HG03135 (cell line): Measurements from ENCODE around the gene DIP2C.
"Not testable (repeated sequence)": the region's sequence is repeated elsewhere in the genome, so short reads cannot be mapped to it uniquely, and the experiment has no call there.

Experiments used
- ATAC-seq: cut with Tn5 transposase; IDR thresholded peaks from one replicate; pipeline ENCODE4 v1.9.1; 2021; ENCODE audit warnings: mild to moderate bottlenecking, moderate library complexity; ENCODE audit not compliant: unreplicated experiment

DIP2C gene

GRCh38 chr10:644076-644942 lies 45.2 kb downstream of the DIP2C start:
- ATAC-seq = no peak

- ATAC-seq = no peak
These were observed 47.1 kb downstream of the DIP2C start for GRCh38 chr10:642186-642890.

GRCh38 chr10:641149-642010 lies 48.1 kb downstream of the DIP2C start:
- no peak for ATAC-seq

- no peak for ATAC-seq
These were observed 48.8 kb downstream of the DIP2C start for GRCh38 chr10:640673-641045.

- ATAC-seq = no peak
These were observed 49.5 kb downstream of the DIP2C start for GRCh38 chr10:639751-640672.

GRCh38 chr10:639001-639750 lies 50.3 kb downstream of the DIP2C start:
- no peak for ATAC-seq

- ATAC-seq = no peak
These were observed 51.7 kb downstream of the DIP2C start for GRCh38 chr10:637771-638195.

- ATAC-seq = no peak
These were observed 52.2 kb downstream of the DIP2C start for GRCh38 chr10:637221-637620.

GRCh38 chr10:636769-637168 lies 52.7 kb downstream of the DIP2C start:
- no peak for ATAC-seq

GRCh38 chr10:636016-636730 lies 53.3 kb downstream of the DIP2C start:
- ATAC-seq = no peak

GRCh38 chr10:635088-635861 lies 54.2 kb downstream of the DIP2C start:
- no peak for ATAC-seq

- no peak for ATAC-seq
These were observed 55.2 kb downstream of the DIP2C start for GRCh38 chr10:634256-634655.

GRCh38 chr10:633279-634245 lies 55.9 kb downstream of the DIP2C start:
- ATAC-seq = no peak

- not testable (repeated sequence) for ATAC-seq
These were observed 56.7 kb downstream of the DIP2C start for GRCh38 chr10:632807-633177.

- ATAC-seq = not testable (repeated sequence)
These were observed 57.2 kb downstream of the DIP2C start for GRCh38 chr10:632155-632806.

- no peak for ATAC-seq
These were observed 58.2 kb downstream of the DIP2C start for GRCh38 chr10:631266-631665.
